Large intestine (tissue), 3 donors: ENCODE data around the gene ACSF3. TPM values are rescaled to one million over a fixed set of nuclear protein-coding genes. Genes with fewer than 3 reads are reported as not detected.
"Not testable (repeated sequence)": the region's sequence is repeated elsewhere in the genome, so short reads cannot be mapped to it uniquely, and the experiment has no call there.

ENCODE experiments used
- DNase-seq, 2 donors: peaks; one replicate each; pipeline versions ENCODE4 v3.0.0 to v3.0.0-alpha.2; 2013
- H3K27ac ChIP-seq: one replicate; pipeline ENCODE4 v1.5.1; 2013; ENCODE audit warnings: low read length
- H3K27me3 ChIP-seq: 2 replicates; pipeline ENCODE4 v1.6.1; 2013; ENCODE audit warnings: low read length; ENCODE audit not compliant: control insufficient read depth, insufficient read depth
- H3K36me3 ChIP-seq: 2 replicates; pipeline ENCODE4 v1.6.1; 2013; ENCODE audit warnings: low read length; ENCODE audit not compliant: control insufficient read depth, insufficient read depth
- H3K4me1 ChIP-seq: one replicate; pipeline ENCODE4 v1.6.1; 2013; ENCODE audit warnings: low read length; ENCODE audit not compliant: control insufficient read depth, insufficient read depth
- H3K4me3 ChIP-seq: one replicate; pipeline ENCODE4 v1.5.1; 2013; ENCODE audit warnings: low read length
- H3K9me3 ChIP-seq: one replicate; pipeline ENCODE4 v1.6.1; 2013; ENCODE audit warnings: mild to moderate bottlenecking, low read depth, low read length, moderate library complexity; ENCODE audit not compliant: control insufficient read depth
- WGBS: methylation state at CpG from one replicate; pipeline ENCODE4 v1.1.5; 2013; ENCODE audit warnings: low lambda C conversion rate; ENCODE audit not compliant: insufficient coverage; 5-methylcytosine and 5-hydroxymethylcytosine counted together
- polyA plus RNA-seq: library from polyadenylated mRNA; unstranded; fragments of 120-200 nt; gene quantifications from one replicate; pipeline ENCODE4 v1.2.1, GENCODE V29; 2013

The ACSF3 gene
- polyA plus RNA-seq, 1 donor = 30.8 TPM

GRCh38 chr16:89073346-89074071 lies 20.1 kb upstream of the ACSF3 start:
- Histone ChIP-seq H3K4me1 (peaks cover 16% of the 10 kb centered on the region), H3K36me3 (no peaks in the 10 kb centered on the region), H3K4me3 (no peak overlapping the region), H3K27ac (no peak overlapping the region), H3K9me3 (peaks cover 19% of the 10 kb centered on the region), H3K27me3 (peaks cover 10% of the 10 kb centered on the region)
- no CpG with 5 or more reads among the region's 34 CpGs for WGBS
- DNase-seq = no peak

- not testable (repeated sequence) for DNase-seq, H3K36me3 ChIP-seq, H3K27me3 ChIP-seq, H3K27ac ChIP-seq, H3K4me3 ChIP-seq
- H3K9me3 ChIP-seq = peaks cover 19% of the 10 kb centered on the region
- WGBS = no CpG with 5 or more reads among the region's 35 CpGs
- H3K4me1 ChIP-seq = peaks cover 16% of the 10 kb centered on the region
Measured at GRCh38 chr16:89074072-89074674, 19.5 kb upstream of the ACSF3 start.

GRCh38 chr16:89074803-89075688 lies 18.6 kb upstream of the ACSF3 start:
- DNase-seq = no peak
- WGBS = no CpG with 5 or more reads among the region's 37 CpGs
- H3K27me3 ChIP-seq = peaks cover 8% of the 10 kb centered on the region
- H3K36me3 ChIP-seq = no peaks in the 10 kb centered on the region
- H3K4me1 ChIP-seq = peaks cover 16% of the 10 kb centered on the region
- no peak overlapping the region for H3K27ac ChIP-seq
- no peak overlapping the region for H3K4me3 ChIP-seq
- H3K9me3 ChIP-seq = peaks cover 19% of the 10 kb centered on the region

GRCh38 chr16:89076159-89076558 lies 17.5 kb upstream of the ACSF3 start:
- Histone ChIP-seq H3K4me1 (peaks cover 16% of the 10 kb centered on the region), H3K9me3 (peaks cover 23% of the 10 kb centered on the region), H3K36me3 (no peaks in the 10 kb centered on the region), H3K27ac (no peak overlapping the region), H3K27me3 (peaks cover 4% of the 10 kb centered on the region), H3K4me3 (no peak overlapping the region)
- no CpG with 5 or more reads among the region's 14 CpGs for WGBS
- DNase-seq = no peak

GRCh38 chr16:89077076-89077475 lies 16.6 kb upstream of the ACSF3 start:
- Histone ChIP-seq H3K4me3 (no peak overlapping the region), H3K36me3 (no peaks in the 10 kb centered on the region), H3K9me3 (peaks cover 23% of the 10 kb centered on the region), H3K4me1 (peaks cover 8% of the 10 kb centered on the region), H3K27me3 (no peaks in the 10 kb centered on the region), H3K27ac (no peak overlapping the region)
- DNase-seq = no peak
- no CpG with 5 or more reads among the region's 16 CpGs for WGBS

GRCh38 chr16:89078172-89078571 lies 15.5 kb upstream of the ACSF3 start:
- no peak overlapping the region for H3K4me3 ChIP-seq
- no peak for DNase-seq
- no peaks in the 10 kb centered on the region for H3K36me3 ChIP-seq
- peaks cover 23% of the 10 kb centered on the region for H3K9me3 ChIP-seq
- no peaks in the 10 kb centered on the region for H3K4me1 ChIP-seq
- H3K27me3 ChIP-seq = no peaks in the 10 kb centered on the region
- 80% methylated on average over 1 of the region's 8 CpGs for WGBS
- no peak overlapping the region for H3K27ac ChIP-seq

GRCh38 chr16:89079434-89079980 lies 14.1 kb upstream of the ACSF3 start:
- Histone ChIP-seq H3K36me3 (no peaks in the 10 kb centered on the region), H3K27ac (no peak overlapping the region), H3K4me3 (no peak overlapping the region), H3K4me1 (no peaks in the 10 kb centered on the region), H3K27me3 (no peaks in the 10 kb centered on the region), H3K9me3 (peaks cover 10% of the 10 kb centered on the region)
- no peak for DNase-seq
- no CpG with 5 or more reads among the region's 19 CpGs for WGBS

GRCh38 chr16:89080196-89080853 lies 13.3 kb upstream of the ACSF3 start:
- DNase-seq = no peak
- H3K4me1 ChIP-seq = no peaks in the 10 kb centered on the region
- H3K36me3 ChIP-seq = no peaks in the 10 kb centered on the region
- H3K9me3 ChIP-seq = peaks cover 7% of the 10 kb centered on the region
- H3K4me3 ChIP-seq = no peak overlapping the region
- no CpG with 5 or more reads among the region's 33 CpGs for WGBS
- peaks cover 1% of the 10 kb centered on the region for H3K27me3 ChIP-seq
- H3K27ac ChIP-seq = no peak overlapping the region

- H3K4me1 ChIP-seq = no peaks in the 10 kb centered on the region
- H3K9me3 ChIP-seq = peaks cover 7% of the 10 kb centered on the region
- no peak overlapping the region for H3K4me3 ChIP-seq
- DNase-seq = no peak
- H3K27ac ChIP-seq = no peak overlapping the region
- no peaks in the 10 kb centered on the region for H3K36me3 ChIP-seq
- H3K27me3 ChIP-seq = peaks cover 7% of the 10 kb centered on the region
- WGBS = no CpG with 5 or more reads among the region's 13 CpGs
Measured at GRCh38 chr16:89081556-89081955, 12.1 kb upstream of the ACSF3 start.

- Histone ChIP-seq H3K9me3 (peaks cover 7% of the 10 kb centered on the region), H3K27ac (no peak overlapping the region), H3K27me3 (peaks cover 29% of the 10 kb centered on the region), H3K4me3 (no peak overlapping the region), H3K36me3 (no peaks in the 10 kb centered on the region), H3K4me1 (no peaks in the 10 kb centered on the region)
- peak in 1 of 2 donors; percentile 40 for DNase-seq
- WGBS = no CpG with 5 or more reads among the region's 12 CpGs
Measured at GRCh38 chr16:89084411-89084810, 9.2 kb upstream of the ACSF3 start.
